Ramos (cell line): Measurements from ENCODE around the gene PPIE.

Source experiments
- in situ Hi-C: fragments of 300-500 bp; cut with MboI; formaldehyde crosslinking; loops from one replicate; pipeline ENCODE4 v1.14.3; 2022; ENCODE audit warnings: low sequenced_read_pairs; ENCODE audit not compliant: unreplicated experiment

Gene PPIE

GRCh38 chr1:39717809-39718208, 20.9 kb upstream of the PPIE start:
- in situ Hi-C loops = no loop called here

GRCh38 chr1:39720094-39720999, 18.3 kb upstream of the PPIE start:
- in situ Hi-C loops = no loop called here

- in situ Hi-C loops = no loop called here
Observed at GRCh38 chr1:39721664-39722063, 17.0 kb upstream of the PPIE start.

- in situ Hi-C loops = no loop called here
Observed at GRCh38 chr1:39722495-39722894, 16.2 kb upstream of the PPIE start.

- in situ Hi-C loops = no loop called here
Observed at GRCh38 chr1:39726600-39726999, 12.1 kb upstream of the PPIE start.

- in situ Hi-C loops = no loop called here
Observed at GRCh38 chr1:39727221-39727931, 11.3 kb upstream of the PPIE start.

GRCh38 chr1:39727932-39728317, 10.8 kb upstream of the PPIE start:
- in situ Hi-C loops = no loop called here

- in situ Hi-C loops = no loop called here
Observed at GRCh38 chr1:39729030-39729429, 9.7 kb upstream of the PPIE start.

GRCh38 chr1:39729842-39730241, 8.8 kb upstream of the PPIE start:
- in situ Hi-C loops = no loop called here

- in situ Hi-C loops = no loop called here
Observed at GRCh38 chr1:39732730-39733129, 6.0 kb upstream of the PPIE start.

GRCh38 chr1:39733161-39733560, 5.5 kb upstream of the PPIE start:
- in situ Hi-C loops = no loop called here

GRCh38 chr1:39735731-39736130, 3.0 kb upstream of the PPIE start:
- in situ Hi-C loops = no loop called here

GRCh38 chr1:39737546-39738169, 1.0 kb upstream of the PPIE start:
- in situ Hi-C loops = no loop called here

GRCh38 chr1:39745016-39745670, 6.5 kb downstream of the PPIE start:
- in situ Hi-C loops = no loop called here

GRCh38 chr1:39751595-39751994, 12.9 kb downstream of the PPIE start:
- in situ Hi-C loops = loop anchor here (10.0 kb wide), 1 partner anchor 237 kb away; no protein-coding TSS in a partner anchor

GRCh38 chr1:39752703-39753102, 14.0 kb downstream of the PPIE start:
- in situ Hi-C loops = loop anchor here (10.0 kb wide), 1 partner anchor 238 kb away; no protein-coding TSS in a partner anchor

GRCh38 chr1:39753132-39754025, 14.7 kb downstream of the PPIE start:
- in situ Hi-C loops = loop anchor here (10.0 kb wide), 1 partner anchor 239 kb away; no protein-coding TSS in a partner anchor

- in situ Hi-C loops = loop anchor here (10.0 kb wide), 1 partner anchor 239 kb away; no protein-coding TSS in a partner anchor
Observed at GRCh38 chr1:39754026-39754570, 15.4 kb downstream of the PPIE start.
